Neural progenitor cell (in vitro differentiated cells): Measurements from ENCODE around the gene SPHKAP.

Experiments
- EZH2 ChIP-seq: fragments of 200-600 bp; sonication (generic); IDR thresholded peaks from 2 replicates; pipeline ENCODE4 v1.6.1; 2017; ENCODE audit warnings: antibody characterized with exemption, mild to moderate bottlenecking, moderate library complexity
- EZH2phosphoT487 ChIP-seq: fragments of 200-600 bp; sonication (generic); IDR thresholded peaks from 2 replicates; pipeline ENCODE4 v1.6.1; 2017; ENCODE audit warnings: antibody characterized with exemption
- TF ChIP-seq, protein P1 (sequence below): fragments of 200-600 bp; sonication (generic); IDR thresholded peaks from 2 replicates; pipeline ENCODE4 v1.5.1; 2017; ENCODE audit warnings: antibody characterized with exemption, mild to moderate bottlenecking

DNA sequence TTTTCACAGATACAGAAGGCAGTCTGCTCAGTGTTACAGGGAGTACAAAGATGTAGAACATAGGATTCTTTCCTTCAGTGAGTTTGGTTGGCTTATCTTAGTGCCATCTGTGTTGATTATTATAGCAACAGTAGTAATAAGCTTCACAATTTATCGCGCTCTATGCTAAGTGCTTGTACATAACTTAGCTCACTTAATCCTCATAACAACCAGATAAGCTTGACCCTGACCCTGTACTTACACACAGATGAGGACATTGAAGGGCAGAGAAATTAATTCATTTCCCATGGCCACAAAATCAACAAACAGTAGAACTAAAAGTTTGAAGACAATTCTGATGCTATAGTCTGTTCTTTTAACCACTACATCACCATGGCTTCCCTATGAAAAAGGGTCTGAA, 121.8 kb downstream of the SPHKAP start:
- TF ChIP-seq, protein P1, sequence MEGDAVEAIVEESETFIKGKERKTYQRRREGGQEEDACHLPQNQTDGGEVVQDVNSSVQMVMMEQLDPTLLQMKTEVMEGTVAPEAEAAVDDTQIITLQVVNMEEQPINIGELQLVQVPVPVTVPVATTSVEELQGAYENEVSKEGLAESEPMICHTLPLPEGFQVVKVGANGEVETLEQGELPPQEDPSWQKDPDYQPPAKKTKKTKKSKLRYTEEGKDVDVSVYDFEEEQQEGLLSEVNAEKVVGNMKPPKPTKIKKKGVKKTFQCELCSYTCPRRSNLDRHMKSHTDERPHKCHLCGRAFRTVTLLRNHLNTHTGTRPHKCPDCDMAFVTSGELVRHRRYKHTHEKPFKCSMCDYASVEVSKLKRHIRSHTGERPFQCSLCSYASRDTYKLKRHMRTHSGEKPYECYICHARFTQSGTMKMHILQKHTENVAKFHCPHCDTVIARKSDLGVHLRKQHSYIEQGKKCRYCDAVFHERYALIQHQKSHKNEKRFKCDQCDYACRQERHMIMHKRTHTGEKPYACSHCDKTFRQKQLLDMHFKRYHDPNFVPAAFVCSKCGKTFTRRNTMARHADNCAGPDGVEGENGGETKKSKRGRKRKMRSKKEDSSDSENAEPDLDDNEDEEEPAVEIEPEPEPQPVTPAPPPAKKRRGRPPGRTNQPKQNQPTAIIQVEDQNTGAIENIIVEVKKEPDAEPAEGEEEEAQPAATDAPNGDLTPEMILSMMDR = no peak
- TF ChIP-seq EZH2 (no peak), EZH2phosphoT487 (no peak)
